Measurements from ENCODE around the gene ELN. TPM values are rescaled to one million over a fixed set of nuclear protein-coding genes. Genes with fewer than 3 reads are reported as not detected.
A peak's percentile ranks its signal among the peaks of the same experiment; 100 is the strongest.
"Not testable (repeated sequence)": the region's sequence is repeated elsewhere in the genome, so short reads cannot be mapped to it uniquely, and the experiment has no call there.

ELN gene
- total RNA-seq, 1 experiment from 2014 or later: 0.23 TPM

- no peak for DNase-seq (ENCODE audit: low read depth)
These were observed 15.0 kb downstream of the ELN start for GRCh38 chr7:74042746-74043522.

- peak; percentile 83 for DNase-seq (ENCODE audit: low read depth)
These were observed 15.6 kb downstream of the ELN start for GRCh38 chr7:74043523-74043951.

GRCh38 chr7:74044366-74045350 lies 16.7 kb downstream of the ELN start:
- DNase-seq (ENCODE audit: low read depth): no peak

- not testable (repeated sequence) for DNase-seq (ENCODE audit: low read depth)
These were observed 18.6 kb downstream of the ELN start for GRCh38 chr7:74046581-74046980.

- DNase-seq (ENCODE audit: low read depth): no peak
These were observed 19.9 kb downstream of the ELN start for GRCh38 chr7:74047804-74048380.

GRCh38 chr7:74048999-74049599 lies 21.1 kb downstream of the ELN start:
- DNase-seq (ENCODE audit: low read depth): no peak

- no peak for DNase-seq (ENCODE audit: low read depth)
These were observed 22.2 kb downstream of the ELN start for GRCh38 chr7:74049997-74050798.

- no peak for DNase-seq (ENCODE audit: low read depth)
These were observed 23.2 kb downstream of the ELN start for GRCh38 chr7:74051193-74051592.

GRCh38 chr7:74051629-74052410 lies 23.8 kb downstream of the ELN start:
- DNase-seq (ENCODE audit: low read depth): peak; percentile 75

- no peak for DNase-seq (ENCODE audit: low read depth)
These were observed 24.7 kb downstream of the ELN start for GRCh38 chr7:74052628-74053027.

- DNase-seq (ENCODE audit: low read depth): no peak
These were observed 25.7 kb downstream of the ELN start for GRCh38 chr7:74053589-74054186.

- DNase-seq (ENCODE audit: low read depth): no peak
These were observed 28.3 kb downstream of the ELN start for GRCh38 chr7:74056096-74056915.

- no peak for DNase-seq (ENCODE audit: low read depth)
These were observed 29.4 kb downstream of the ELN start for GRCh38 chr7:74057216-74057925.

- DNase-seq (ENCODE audit: low read depth): no peak
These were observed 30.0 kb downstream of the ELN start for GRCh38 chr7:74057987-74058386.

GRCh38 chr7:74058486-74058885 lies 30.5 kb downstream of the ELN start:
- no peak for DNase-seq (ENCODE audit: low read depth)

- no peak for DNase-seq (ENCODE audit: low read depth)
These were observed 31.1 kb downstream of the ELN start for GRCh38 chr7:74059037-74059436.

GRCh38 chr7:74059681-74060588 lies 32.0 kb downstream of the ELN start:
- DNase-seq (ENCODE audit: low read depth): peak; percentile 61

Data from Daoy (cell line).